Measurements from ENCODE around the gene COX8C.
A peak's percentile ranks its signal among the peaks of the same experiment; 100 is the strongest.

Gene COX8C

DNA sequence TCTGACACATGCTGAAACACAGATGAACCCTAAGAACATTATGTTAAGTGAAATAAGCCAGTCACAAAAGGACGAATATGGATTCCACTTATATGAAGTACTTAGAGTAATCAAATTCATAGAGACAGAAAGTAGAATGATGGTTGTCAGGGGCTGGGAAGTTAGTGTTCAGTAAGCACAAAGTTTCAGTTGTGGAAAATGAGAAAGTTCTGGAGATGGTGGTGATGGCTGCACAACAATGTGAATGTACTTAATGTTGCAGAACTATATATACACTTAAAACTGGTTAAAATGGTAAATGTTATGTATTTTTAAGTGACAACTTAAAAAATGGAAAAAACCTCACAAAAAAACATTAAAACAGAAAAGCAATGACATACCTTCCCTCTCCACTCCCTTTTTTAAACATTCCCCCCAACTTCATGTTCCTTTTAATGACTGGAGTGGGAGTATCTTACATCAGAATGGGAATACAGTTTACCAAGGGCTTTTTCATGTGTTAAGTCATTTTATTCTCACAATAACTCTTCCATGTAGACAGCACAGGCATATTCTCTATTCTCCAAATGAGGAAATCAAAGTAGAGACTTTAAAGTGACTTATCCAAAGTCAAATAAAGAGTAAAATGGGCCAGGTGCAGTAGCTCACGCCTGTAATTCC is 38.2 kb upstream of the COX8C start:
- peaks cover 4% of the 10 kb centered on the region; the same call in 1 of the 2 replicates for H3K4me1 ChIP-seq

DNA sequence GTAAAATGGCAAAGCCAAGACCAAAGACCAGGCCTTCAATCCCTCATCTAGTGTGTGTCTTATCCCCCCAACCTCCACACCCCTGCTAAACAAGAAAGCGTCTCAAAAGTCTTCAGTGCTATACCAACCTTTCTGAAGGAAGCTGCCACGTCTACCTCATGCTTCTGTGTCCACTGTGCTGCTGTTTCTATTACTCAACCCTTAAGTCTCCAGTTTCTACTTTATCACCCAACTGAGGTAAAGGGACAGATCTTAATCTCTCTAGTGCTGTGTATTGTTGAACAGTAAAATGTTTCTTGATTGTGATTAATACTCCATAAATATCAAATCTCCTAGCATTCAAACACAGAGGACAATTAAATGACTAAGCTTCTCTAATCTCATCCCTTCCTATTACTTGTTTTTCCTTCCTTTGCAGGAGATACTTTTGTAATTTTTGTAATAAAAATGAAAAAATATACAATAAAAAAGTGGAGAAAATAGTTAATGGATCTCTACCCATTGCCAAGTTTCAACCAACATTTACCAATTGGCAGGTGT is 37.5 kb upstream of the COX8C start:
- H3K9me3 ChIP-seq: no peaks in the 10 kb centered on the region
- H3K27ac ChIP-seq: no peak overlapping the region
- no peaks in the 10 kb centered on the region for H3K36me3 ChIP-seq
- peaks cover 4% of the 10 kb centered on the region; the same call in 1 of the 2 replicates for H3K4me1 ChIP-seq
- H3K4me2 ChIP-seq: no peak overlapping the region
- H3K4me3 ChIP-seq: no peak overlapping the region
- H3K9ac ChIP-seq: no peak overlapping the region
- H3K27me3 ChIP-seq: no peaks in the 10 kb centered on the region
- H4K20me1 ChIP-seq: peaks cover 85% of the 10 kb centered on the region
- TF ChIP-seq Cebpa-rat (IDR thresholded peaks at IDR 0.05): no peak

More for the DNA sequence above, 38.2 kb upstream of the COX8C start:
- H3K27me3 ChIP-seq: no peaks in the 10 kb centered on the region
- no peaks in the 10 kb centered on the region for H3K9me3 ChIP-seq
- H3K4me3 ChIP-seq: no peak overlapping the region
- TF ChIP-seq Cebpa-rat (IDR thresholded peaks at IDR 0.05): no peak
- H3K9ac ChIP-seq: no peak overlapping the region
- H3K27ac ChIP-seq: no peak overlapping the region
- no peaks in the 10 kb centered on the region for H3K36me3 ChIP-seq
- peaks cover 90% of the 10 kb centered on the region for H4K20me1 ChIP-seq
- no peak overlapping the region for H3K4me2 ChIP-seq

DNA sequence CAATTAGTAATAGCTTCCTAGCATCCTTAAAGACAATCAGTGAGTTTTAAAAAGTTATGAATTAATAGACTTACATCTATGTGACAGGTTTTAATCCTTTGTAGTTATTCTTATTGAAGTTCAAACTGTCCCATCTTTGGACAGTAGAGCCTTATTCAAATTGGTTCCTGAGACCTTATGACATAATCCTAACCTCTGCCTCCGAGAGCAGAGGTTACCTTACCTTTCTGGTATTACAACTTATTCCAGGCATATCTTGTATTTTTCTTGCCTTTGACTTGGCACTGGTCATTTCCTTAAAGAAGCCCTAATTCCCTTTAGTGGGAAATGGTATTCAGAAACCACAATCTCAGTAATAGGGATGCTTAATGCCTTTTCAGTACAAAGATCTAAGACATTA is 35.9 kb upstream of the COX8C start:
- Histone ChIP-seq H3K27me3 (no peaks in the 10 kb centered on the region), H3K4me2 (no peak overlapping the region), H3K9ac (no peak overlapping the region), H4K20me1 (peaks cover 70% of the 10 kb centered on the region), H3K4me3 (no peak overlapping the region), H3K9me3 (0 out of 2 replicates have a peak, but pooled peaks cover 3% of the 10 kb centered on the region), H3K27ac (no peak overlapping the region), H3K36me3 (peaks cover 2% of the 10 kb centered on the region; the same call in 1 of the 2 replicates), H3K4me1 (peaks cover 4% of the 10 kb centered on the region; the same call in 1 of the 2 replicates)
- TF ChIP-seq Cebpa-rat (IDR thresholded peaks at IDR 0.05): no peak

DNA sequence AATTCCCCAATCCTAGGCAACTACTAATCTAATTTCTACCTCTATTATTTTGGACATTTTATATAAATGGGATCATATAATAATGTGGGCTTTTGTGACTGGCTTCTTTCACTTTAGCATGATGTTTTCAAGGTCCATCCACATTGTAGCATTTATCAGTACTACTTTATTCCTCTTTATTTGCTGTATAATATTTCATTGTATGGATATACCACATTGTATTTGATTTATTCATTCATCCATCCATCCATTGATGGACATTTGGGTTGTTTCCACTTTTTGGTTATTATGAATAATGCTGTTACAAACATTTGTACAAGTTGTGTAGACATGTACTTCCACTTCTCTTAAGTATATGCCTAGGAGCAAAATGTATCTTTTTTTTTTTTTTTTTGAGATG is 31.4 kb upstream of the COX8C start:
- Histone ChIP-seq H4K20me1 (peaks cover 70% of the 10 kb centered on the region), H3K27me3 (no peaks in the 10 kb centered on the region), H3K4me1 (peaks cover 32% of the 10 kb centered on the region), H3K9ac (no peak overlapping the region), H3K9me3 (peaks cover 7% of the 10 kb centered on the region; the same call in 1 of the 2 replicates), H3K4me3 (no peak overlapping the region), H3K36me3 (peaks cover 4% of the 10 kb centered on the region; the same call in 1 of the 2 replicates), H3K27ac (no peak overlapping the region), H3K4me2 (no peak overlapping the region)
- TF ChIP-seq Cebpa-rat (IDR thresholded peaks at IDR 0.05): no peak

DNA sequence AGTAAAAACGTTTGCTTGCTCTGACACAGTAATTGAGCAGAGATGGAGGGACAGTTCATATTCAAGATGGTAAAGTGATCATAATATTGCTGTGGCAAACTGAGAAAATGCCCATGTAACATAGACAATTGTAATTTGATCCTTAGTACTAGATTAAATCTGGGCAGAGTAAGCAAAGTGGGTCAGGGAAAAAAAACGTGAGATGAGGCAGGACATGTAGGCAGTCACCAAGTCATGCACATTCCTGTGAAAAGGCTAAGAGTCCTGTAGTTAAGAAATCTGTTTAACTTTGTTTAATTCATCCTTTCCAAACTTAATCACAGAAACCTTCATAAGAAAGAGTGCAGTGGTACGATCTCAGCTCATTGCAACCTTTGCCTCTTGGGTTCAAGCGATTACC is 30.3 kb upstream of the COX8C start:
- Histone ChIP-seq H3K27ac (no peak overlapping the region), H3K4me1 (peaks cover 37% of the 10 kb centered on the region), H4K20me1 (peaks cover 73% of the 10 kb centered on the region), H3K9me3 (peaks cover 7% of the 10 kb centered on the region; the same call in 1 of the 2 replicates), H3K27me3 (no peaks in the 10 kb centered on the region), H3K36me3 (peaks cover 4% of the 10 kb centered on the region; the same call in 1 of the 2 replicates), H3K9ac (no peak overlapping the region), H3K4me2 (no peak overlapping the region), H3K4me3 (no peak overlapping the region)
- TF ChIP-seq Cebpa-rat (IDR thresholded peaks at IDR 0.05): no peak

DNA sequence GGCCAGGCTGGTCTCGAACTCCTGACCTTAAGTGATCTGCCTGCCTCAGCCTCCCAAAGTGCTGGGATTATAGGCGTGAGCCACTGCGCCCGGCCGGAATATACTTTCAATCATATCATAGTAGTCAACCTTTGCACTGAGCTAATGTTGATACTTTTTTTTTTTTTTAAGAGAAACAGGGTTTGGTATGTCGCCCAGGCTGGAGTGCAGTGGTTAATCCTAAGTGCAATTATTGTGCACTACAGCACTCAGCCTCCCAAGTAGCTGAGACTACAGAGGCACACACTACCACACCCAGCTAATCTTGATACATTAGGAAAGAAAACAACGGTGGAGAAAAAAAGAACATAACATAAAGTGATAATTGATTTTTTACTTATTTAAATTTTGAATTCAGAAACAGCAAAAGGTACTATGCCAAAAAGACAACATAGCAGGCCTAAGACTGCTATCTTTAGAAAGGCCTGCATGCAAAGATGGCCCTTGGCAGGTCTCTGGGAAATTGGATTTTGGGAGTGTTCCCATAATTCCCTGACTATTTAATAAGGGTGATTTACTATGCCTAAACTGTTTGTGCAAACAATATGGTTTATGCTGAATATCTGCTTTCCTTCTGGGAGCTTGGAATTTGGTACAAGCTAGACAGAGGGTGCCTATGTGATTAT is 29.6 kb upstream of the COX8C start:
- Histone ChIP-seq H3K9me3 (peaks cover 7% of the 10 kb centered on the region; the same call in 1 of the 2 replicates), H3K9ac (no peak overlapping the region; the same call in 1 of the 2 replicates), H3K4me1 (peaks cover 37% of the 10 kb centered on the region), H3K4me2 (peak overlapping the region; percentile 79), H3K27me3 (no peaks in the 10 kb centered on the region), H3K4me3 (no peak overlapping the region), H3K27ac (no peak overlapping the region), H3K36me3 (peaks cover 4% of the 10 kb centered on the region; the same call in 1 of the 2 replicates), H4K20me1 (peaks cover 73% of the 10 kb centered on the region)
- no peak for TF ChIP-seq Cebpa-rat (IDR thresholded peaks at IDR 0.05)

DNA sequence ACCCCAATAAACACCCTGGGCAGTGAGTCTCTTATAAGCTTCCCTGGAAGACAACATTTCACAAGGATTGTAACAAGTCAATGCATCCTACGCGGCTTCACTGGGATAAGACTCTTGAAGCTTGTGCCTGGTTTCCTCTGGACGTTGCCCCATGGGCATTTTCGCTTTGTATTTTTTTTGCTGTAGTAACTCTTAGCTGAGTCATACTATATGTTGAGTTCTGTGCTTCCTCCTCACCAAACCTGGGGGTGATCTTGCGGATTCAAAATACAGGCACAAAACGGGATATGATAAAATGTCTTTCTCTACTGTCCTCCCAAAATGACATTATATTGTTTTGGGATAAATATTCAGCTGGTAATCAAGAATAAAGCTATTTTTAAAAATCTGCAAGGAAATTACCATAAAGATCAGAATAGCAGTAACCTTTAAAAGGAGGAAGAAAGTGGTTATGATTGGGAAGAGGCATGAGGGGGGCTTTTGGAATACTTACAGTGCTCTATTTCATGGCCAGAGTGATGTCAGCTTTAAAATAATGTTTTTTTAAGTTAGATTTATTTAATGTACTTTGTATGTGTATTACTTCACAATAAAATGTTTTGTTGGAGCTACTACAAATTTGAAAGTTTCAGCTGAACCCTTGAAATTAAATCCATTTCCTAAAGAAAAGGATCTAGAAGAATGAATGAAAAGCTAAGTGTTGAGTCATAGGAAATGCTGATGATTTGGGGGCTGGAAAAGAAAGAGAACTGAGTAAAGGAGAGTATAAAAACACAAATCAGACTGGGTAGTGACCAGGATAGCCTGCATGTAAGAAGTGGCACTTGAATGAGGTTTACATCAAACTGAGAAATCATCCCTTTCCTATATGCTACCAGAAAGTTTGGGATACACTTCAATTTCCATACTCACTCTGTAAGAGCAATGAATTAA is 28.8 kb upstream of the COX8C start:
- no peak for TF ChIP-seq Cebpa-rat (IDR thresholded peaks at IDR 0.05)
- peaks cover 37% of the 10 kb centered on the region for H3K4me1 ChIP-seq
- H3K36me3 ChIP-seq: peaks cover 9% of the 10 kb centered on the region; the same call in 1 of the 2 replicates
- no peaks in the 10 kb centered on the region for H3K27me3 ChIP-seq
- H3K27ac ChIP-seq: peak overlapping the region; percentile 68; the same call in 1 of the 2 replicates
- peak overlapping the region; percentile 18; the same call in 1 of the 2 replicates for H3K4me3 ChIP-seq
- H3K4me2 ChIP-seq: peak overlapping the region; percentile 79
- peaks cover 71% of the 10 kb centered on the region for H4K20me1 ChIP-seq
- peaks cover 7% of the 10 kb centered on the region; the same call in 1 of the 2 replicates for H3K9me3 ChIP-seq
- peak overlapping the region; percentile 73 for H3K9ac ChIP-seq

DNA sequence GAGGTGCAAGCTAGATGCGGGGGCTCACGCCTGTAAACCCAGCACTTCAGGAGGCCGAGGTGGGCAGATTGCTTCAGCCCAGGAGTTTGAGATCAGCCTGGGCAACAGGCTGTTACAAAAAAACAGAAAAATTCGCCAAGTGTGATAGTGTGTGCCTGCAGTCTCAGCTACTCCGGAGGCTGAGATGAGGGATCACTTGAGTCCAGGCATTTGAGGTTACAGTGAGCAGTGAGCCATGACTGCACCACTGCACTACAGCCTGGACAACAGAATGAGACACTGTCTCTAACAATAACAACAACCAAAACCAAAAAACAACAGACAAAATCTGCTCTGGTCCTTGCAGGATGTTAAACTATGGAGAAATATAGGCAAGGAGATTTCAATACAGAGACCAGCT is 28.1 kb upstream of the COX8C start:
- peak overlapping the region; percentile 79 for H3K4me2 ChIP-seq
- peak overlapping the region; percentile 73 for H3K9ac ChIP-seq
- H3K36me3 ChIP-seq: peaks cover 17% of the 10 kb centered on the region
- TF ChIP-seq Cebpa-rat (IDR thresholded peaks at IDR 0.05): no peak
- H3K4me3 ChIP-seq: peak overlapping the region; percentile 18; the same call in 1 of the 2 replicates
- H3K27ac ChIP-seq: peak overlapping the region; percentile 68
- no peaks in the 10 kb centered on the region for H3K27me3 ChIP-seq
- H3K4me1 ChIP-seq: peaks cover 37% of the 10 kb centered on the region
- H4K20me1 ChIP-seq: peaks cover 71% of the 10 kb centered on the region
- H3K9me3 ChIP-seq: peaks cover 7% of the 10 kb centered on the region; the same call in 1 of the 2 replicates

DNA sequence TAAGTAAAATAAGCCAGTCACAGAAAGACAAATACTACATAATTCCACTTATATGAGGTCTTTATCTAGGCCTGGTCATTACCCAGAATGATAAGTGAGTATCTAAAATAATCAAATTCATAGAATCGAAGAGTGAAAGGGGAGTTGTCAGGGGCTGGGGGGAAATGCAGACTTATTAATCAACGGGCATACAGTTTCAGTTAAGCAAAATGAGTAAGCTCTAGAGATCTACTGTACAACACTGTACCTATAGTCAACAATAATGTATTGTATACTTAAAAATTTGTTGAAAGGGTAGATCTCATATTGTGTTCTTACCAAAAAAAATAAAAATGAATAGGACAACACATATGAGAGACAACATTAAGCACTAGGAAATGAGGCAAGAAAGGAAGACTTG is 27.5 kb upstream of the COX8C start:
- Histone ChIP-seq H3K4me2 (peak overlapping the region; percentile 79), H3K9ac (no peak overlapping the region; the same call in 1 of the 2 replicates), H3K4me3 (no peak overlapping the region), H3K36me3 (peaks cover 23% of the 10 kb centered on the region), H3K27ac (peak overlapping the region; percentile 68), H3K9me3 (peaks cover 7% of the 10 kb centered on the region; the same call in 1 of the 2 replicates), H3K4me1 (peaks cover 37% of the 10 kb centered on the region), H3K27me3 (no peaks in the 10 kb centered on the region), H4K20me1 (peaks cover 76% of the 10 kb centered on the region)
- no peak for TF ChIP-seq Cebpa-rat (IDR thresholded peaks at IDR 0.05)

All from BLaER1 (cell line).